IPS-18a (cell line): ENCODE results near the gene USF1.
"Not testable (repeated sequence)": the region's sequence is repeated elsewhere in the genome, so short reads cannot be mapped to it uniquely, and the experiment has no call there.

ENCODE experiments used
- H3K27ac ChIP-seq: one replicate; pipeline ENCODE4 v1.5.1; 2013; ENCODE audit warnings: low read length
- H3K27me3 ChIP-seq: one replicate; pipeline ENCODE4 v1.6.1; 2013; ENCODE audit warnings: mild to moderate bottlenecking, low read length; ENCODE audit not compliant: control insufficient read depth, insufficient read depth
- H3K36me3 ChIP-seq: one replicate; pipeline ENCODE4 v1.6.1; 2013; ENCODE audit warnings: low read depth, low read length; ENCODE audit not compliant: control insufficient read depth
- H3K4me1 ChIP-seq: one replicate; pipeline ENCODE4 v1.6.1; 2013; ENCODE audit warnings: low read depth, low read length; ENCODE audit not compliant: control insufficient read depth
- H3K4me3 ChIP-seq: one replicate; pipeline ENCODE4 v1.5.1; 2013; ENCODE audit warnings: low read length
- H3K9ac ChIP-seq: one replicate; pipeline ENCODE4 v1.6.1; 2013; ENCODE audit warnings: mild to moderate bottlenecking, low read length, moderate library complexity
- H3K9me3 ChIP-seq: one replicate; pipeline ENCODE4 v1.6.1; 2013; ENCODE audit warnings: low read depth, low read length; ENCODE audit not compliant: control insufficient read depth

The USF1 gene

GRCh38 chr1:161074676-161075368, 29.0 kb upstream of the USF1 start:
- no peaks in the 10 kb centered on the region for H3K4me1 ChIP-seq
- no peaks in the 10 kb centered on the region for H3K27me3 ChIP-seq
- no peak overlapping the region for H3K9ac ChIP-seq
- no peaks in the 10 kb centered on the region for H3K36me3 ChIP-seq
- H3K9me3 ChIP-seq, result no peaks in the 10 kb centered on the region
- no peak overlapping the region for H3K4me3 ChIP-seq
- no peak overlapping the region for H3K27ac ChIP-seq

DNA sequence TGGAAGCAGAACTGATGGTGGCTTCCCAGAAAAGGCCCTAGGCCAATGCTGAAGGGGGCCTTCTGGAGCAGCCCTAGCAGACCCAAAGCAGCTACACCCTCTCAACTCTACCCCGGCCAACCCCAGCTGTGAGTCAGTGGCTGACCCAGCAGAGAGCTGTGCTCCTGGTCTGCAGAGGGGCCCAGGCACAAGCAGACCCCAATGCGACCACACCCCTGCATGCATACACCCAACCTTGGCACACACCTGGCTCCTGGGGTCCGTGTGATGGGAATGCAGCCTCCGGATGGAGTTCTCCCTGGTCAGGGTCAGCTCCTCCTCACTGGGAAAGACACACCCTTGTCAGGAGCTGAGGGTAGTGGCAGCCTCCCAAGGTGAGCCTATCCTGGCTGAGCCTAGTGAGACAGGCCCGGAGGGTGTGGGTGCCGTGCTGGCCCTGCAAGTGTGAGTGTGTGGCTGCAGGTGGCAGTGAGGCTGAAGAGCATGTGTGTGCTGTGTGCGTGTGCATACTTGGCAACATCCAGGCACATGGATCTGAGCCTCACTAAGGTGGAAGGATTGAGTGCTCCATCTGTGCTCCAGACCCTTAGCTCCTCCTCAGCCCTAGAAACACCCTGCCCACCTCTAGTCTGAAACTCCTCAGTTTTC, 27.8 kb upstream of the USF1 start:
- H3K9ac ChIP-seq, result no peak overlapping the region
- no peaks in the 10 kb centered on the region for H3K4me1 ChIP-seq
- H3K4me3 ChIP-seq, result no peak overlapping the region
- no peaks in the 10 kb centered on the region for H3K36me3 ChIP-seq
- no peaks in the 10 kb centered on the region for H3K27me3 ChIP-seq
- H3K9me3 ChIP-seq, result no peaks in the 10 kb centered on the region
- H3K27ac ChIP-seq, result no peak overlapping the region

- H3K36me3 ChIP-seq, result no peaks in the 10 kb centered on the region
- no peaks in the 10 kb centered on the region for H3K4me1 ChIP-seq
- no peaks in the 10 kb centered on the region for H3K27me3 ChIP-seq
- no peak overlapping the region for H3K27ac ChIP-seq
- no peaks in the 10 kb centered on the region for H3K9me3 ChIP-seq
- no peak overlapping the region for H3K4me3 ChIP-seq
- H3K9ac ChIP-seq, result no peak overlapping the region
These were observed 27.1 kb upstream of the USF1 start for GRCh38 chr1:161072751-161073449.

GRCh38 chr1:161071886-161072371, 26.2 kb upstream of the USF1 start:
- no peak overlapping the region for H3K9ac ChIP-seq
- H3K36me3 ChIP-seq, result no peaks in the 10 kb centered on the region
- no peak overlapping the region for H3K4me3 ChIP-seq
- no peaks in the 10 kb centered on the region for H3K4me1 ChIP-seq
- H3K9me3 ChIP-seq, result no peaks in the 10 kb centered on the region
- no peak overlapping the region for H3K27ac ChIP-seq
- no peaks in the 10 kb centered on the region for H3K27me3 ChIP-seq

- Histone ChIP-seq H3K9ac (no peak overlapping the region), H3K4me3 (no peak overlapping the region), H3K4me1 (no peaks in the 10 kb centered on the region), H3K36me3 (no peaks in the 10 kb centered on the region), H3K9me3 (no peaks in the 10 kb centered on the region), H3K27me3 (no peaks in the 10 kb centered on the region), H3K27ac (no peak overlapping the region)
These were observed 25.0 kb upstream of the USF1 start for GRCh38 chr1:161070761-161071160.

GRCh38 chr1:161069731-161070270, 24.0 kb upstream of the USF1 start, which contains the start of gene ARHGAP30:
Gene ARHGAP30, minus strand, starts transcription at chr1:161069891. Its CDS starts 267 bp downstream, at chr1:161069624.
- no peaks in the 10 kb centered on the region for H3K27me3 ChIP-seq
- no peak within 1 kb of the TSS for H3K4me3 ChIP-seq
- H3K9me3 ChIP-seq, result no peaks in the 10 kb centered on the region
- no peak within 1 kb of the TSS for H3K27ac ChIP-seq
- no peak within 1 kb of the TSS for H3K9ac ChIP-seq
- no peaks in the 10 kb centered on the region for H3K36me3 ChIP-seq
- no peaks in the 10 kb centered on the region for H3K4me1 ChIP-seq

DNA sequence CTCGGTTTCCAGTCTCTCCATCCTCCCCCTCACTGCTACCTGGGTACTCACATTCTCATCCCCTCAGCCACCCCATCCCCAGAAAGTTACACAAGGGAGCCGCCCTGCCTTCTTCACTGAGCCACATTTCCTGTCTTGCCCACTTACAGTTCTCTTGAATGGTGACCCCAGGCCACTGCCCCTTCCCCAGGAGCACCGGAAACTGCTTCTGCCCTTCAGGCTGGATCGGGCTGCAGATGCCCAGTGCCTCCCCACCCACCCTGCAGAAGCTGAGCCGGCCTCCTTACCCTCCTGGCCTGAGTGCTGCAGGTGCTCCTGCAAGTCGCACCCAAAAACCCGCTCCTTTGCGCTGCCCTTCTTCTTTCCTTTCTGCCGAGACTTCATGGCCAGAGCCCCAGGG, 23.5 kb upstream of the USF1 start:
- Histone ChIP-seq H3K4me3 (no peak overlapping the region), H3K9ac (no peak overlapping the region), H3K4me1 (no peaks in the 10 kb centered on the region), H3K27me3 (no peaks in the 10 kb centered on the region), H3K36me3 (no peaks in the 10 kb centered on the region), H3K27ac (no peak overlapping the region), H3K9me3 (no peaks in the 10 kb centered on the region)

DNA sequence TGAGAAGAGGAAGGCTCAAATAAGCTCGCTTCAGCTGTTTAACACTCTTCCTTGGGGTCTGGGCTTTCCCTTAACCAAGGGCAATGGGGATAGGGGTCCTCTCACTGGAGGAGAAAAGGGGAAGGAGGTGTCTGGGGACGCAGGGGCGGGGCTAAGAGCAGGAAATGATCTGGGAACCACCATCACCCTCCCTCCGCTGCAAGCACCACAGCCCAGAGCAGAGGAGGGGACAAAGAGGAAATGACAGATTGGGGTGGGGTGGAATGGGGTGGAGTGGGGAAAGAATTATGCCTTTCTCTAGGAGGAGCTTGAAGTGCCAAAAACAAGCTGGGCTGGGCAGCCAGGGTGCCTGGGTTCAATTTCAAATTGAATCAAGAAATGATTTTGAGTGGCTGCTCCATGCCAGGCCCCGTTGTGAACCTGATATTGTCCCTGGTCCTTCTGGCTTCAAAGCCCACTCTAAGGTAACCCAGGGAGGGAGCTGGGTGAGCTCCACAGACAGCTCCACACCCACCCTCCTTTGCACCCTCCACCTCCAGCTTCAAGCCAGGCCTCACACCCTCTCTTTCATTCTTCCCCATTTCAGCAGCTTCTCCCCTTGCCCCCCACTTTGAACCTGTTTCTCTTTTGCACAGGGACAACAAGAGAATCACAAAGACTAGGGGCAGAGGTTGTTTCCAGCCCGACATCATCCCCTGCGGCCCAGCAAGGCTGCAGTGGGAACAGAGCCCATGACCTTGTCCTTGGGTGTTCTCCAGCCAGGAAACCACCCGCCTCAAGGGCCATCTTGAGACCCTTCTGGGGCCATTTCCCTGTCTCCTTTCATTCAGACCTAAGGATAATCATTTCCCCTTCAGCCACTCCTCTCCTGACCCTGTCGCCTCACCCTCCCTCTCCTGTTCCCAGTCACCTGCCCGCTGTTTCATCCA, 22.8 kb upstream of the USF1 start:
- H3K9me3 ChIP-seq, result no peaks in the 10 kb centered on the region
- H3K4me1 ChIP-seq, result peaks cover 6% of the 10 kb centered on the region
- no peak overlapping the region for H3K4me3 ChIP-seq
- H3K27ac ChIP-seq, result no peak overlapping the region
- H3K9ac ChIP-seq, result no peak overlapping the region
- no peaks in the 10 kb centered on the region for H3K36me3 ChIP-seq
- no peaks in the 10 kb centered on the region for H3K27me3 ChIP-seq

GRCh38 chr1:161066694-161067093, 20.9 kb upstream of the USF1 start:
- H3K9me3 ChIP-seq, result no peaks in the 10 kb centered on the region
- no peak overlapping the region for H3K27ac ChIP-seq
- H3K4me3 ChIP-seq, result no peak overlapping the region
- no peaks in the 10 kb centered on the region for H3K36me3 ChIP-seq
- H3K4me1 ChIP-seq, result peaks cover 7% of the 10 kb centered on the region
- no peak overlapping the region for H3K9ac ChIP-seq
- H3K27me3 ChIP-seq, result no peaks in the 10 kb centered on the region

- not testable (repeated sequence) for H3K9me3 ChIP-seq, H3K9ac ChIP-seq, H3K27ac ChIP-seq, H3K4me1 ChIP-seq, H3K4me3 ChIP-seq, H3K27me3 ChIP-seq, H3K36me3 ChIP-seq
These were observed 19.9 kb upstream of the USF1 start for GRCh38 chr1:161065681-161066080.

GRCh38 chr1:161063936-161064335, 18.2 kb upstream of the USF1 start:
- H3K4me3 ChIP-seq, H3K36me3 ChIP-seq, H3K9me3 ChIP-seq, H3K9ac ChIP-seq, H3K27me3 ChIP-seq, H3K4me1 ChIP-seq, H3K27ac ChIP-seq: not testable (repeated sequence)
